ENCODE data around the gene CLCN5. TPM values are rescaled to one million over a fixed set of nuclear protein-coding genes. Genes with fewer than 3 reads are reported as not detected.

CLCN5 gene
- total and polyA plus RNA-seq, 3 donors from 2014 or later, result 6.8 to 22.1 (median 20.5) TPM

- Histone ChIP-seq H3K36me3 (ENCODE audit: low read depth, missing control alignments) (no peaks in the 10 kb centered on the region), H3K27ac (no peak overlapping the region), H3K4me1 (peaks cover 3% of the 10 kb centered on the region), H3K4me3 (no peak overlapping the region), H3K9me3 (no peaks in the 10 kb centered on the region), H3K27me3 (no peaks in the 10 kb centered on the region)
- no peak for DNase-seq
- TF ChIP-seq POLR2A (IDR thresholded peaks at IDR 0.05), result no peak
- TF ChIP-seq CTCF (IDR thresholded peaks at IDR 0.05), result no peak
- intact Hi-C loops (cut with DNase I; ENCODE audit: low total_unique reads), result no loop called here
- WGBS, 2 donors, result 92 to 94% methylated on average over 2 of the region's 2 CpGs
Observed at GRCh38 chrX:50108264-50108663, 185.9 kb downstream of the CLCN5 start.

GRCh38 chrX:50111742-50112141, 189.3 kb downstream of the CLCN5 start:
- Histone ChIP-seq H3K27ac (no peak overlapping the region), H3K9me3 (no peaks in the 10 kb centered on the region), H3K36me3 (ENCODE audit: low read depth, missing control alignments) (no peaks in the 10 kb centered on the region), H3K4me3 (no peak overlapping the region), H3K4me1 (no peaks in the 10 kb centered on the region), H3K27me3 (no peaks in the 10 kb centered on the region)
- 35 to 52% methylated on average over 2 of the region's 2 CpGs for WGBS, 2 donors
- intact Hi-C loops (cut with DNase I; ENCODE audit: low total_unique reads), result no loop called here
- TF ChIP-seq POLR2A (IDR thresholded peaks at IDR 0.05), result no peak
- no peak for TF ChIP-seq CTCF (IDR thresholded peaks at IDR 0.05)
- DNase-seq, result peak; percentile 34

- no peak for DNase-seq
- WGBS, 2 donors, result 48 to 52% methylated on average over 2 of the region's 2 CpGs
- intact Hi-C loops (cut with DNase I; ENCODE audit: low total_unique reads), result no loop called here
- TF ChIP-seq CTCF (IDR thresholded peaks at IDR 0.05) (no peak), POLR2A (IDR thresholded peaks at IDR 0.05) (no peak)
- H3K27me3 ChIP-seq, result no peaks in the 10 kb centered on the region
- H3K4me3 ChIP-seq, result no peak overlapping the region
- no peaks in the 10 kb centered on the region for H3K4me1 ChIP-seq
- no peaks in the 10 kb centered on the region for H3K9me3 ChIP-seq
- H3K36me3 ChIP-seq (ENCODE audit: low read depth, missing control alignments), result no peaks in the 10 kb centered on the region
- no peak overlapping the region for H3K27ac ChIP-seq
Observed at GRCh38 chrX:50114113-50114512, 191.7 kb downstream of the CLCN5 start.

GRCh38 chrX:50115973-50116372, 193.6 kb downstream of the CLCN5 start:
- TF ChIP-seq POLR2A (IDR thresholded peaks at IDR 0.05) (no peak), CTCF (IDR thresholded peaks at IDR 0.05) (no peak)
- intact Hi-C loops (cut with DNase I; ENCODE audit: low total_unique reads), result no loop called here
- DNase-seq, result no peak
- no peak overlapping the region for H3K27ac ChIP-seq
- H3K9me3 ChIP-seq, result no peaks in the 10 kb centered on the region
- H3K27me3 ChIP-seq, result no peaks in the 10 kb centered on the region
- no peaks in the 10 kb centered on the region for H3K36me3 ChIP-seq (ENCODE audit: low read depth, missing control alignments)
- WGBS, 2 donors, result 94 to 95% methylated on average over 2 of the region's 2 CpGs
- no peaks in the 10 kb centered on the region for H3K4me1 ChIP-seq
- no peak overlapping the region for H3K4me3 ChIP-seq

- no peak overlapping the region for H3K4me3 ChIP-seq
- no peak for DNase-seq
- TF ChIP-seq POLR2A (IDR thresholded peaks at IDR 0.05), result no peak
- no peak for TF ChIP-seq CTCF (IDR thresholded peaks at IDR 0.05)
- H3K36me3 ChIP-seq (ENCODE audit: low read depth, missing control alignments), result no peaks in the 10 kb centered on the region
- intact Hi-C loops (cut with DNase I; ENCODE audit: low total_unique reads), result no loop called here
- H3K27ac ChIP-seq, result no peak overlapping the region
- no peaks in the 10 kb centered on the region for H3K27me3 ChIP-seq
- H3K4me1 ChIP-seq, result no peaks in the 10 kb centered on the region
- no peaks in the 10 kb centered on the region for H3K9me3 ChIP-seq
- WGBS, 2 donors, result 66% methylated on average over 3 of the region's 3 CpGs
Observed at GRCh38 chrX:50117476-50117875, 195.1 kb downstream of the CLCN5 start.
